Upper lobe of right lung (tissue), 1 donor: ENCODE measurements around the gene GMNC. TPM values are rescaled to one million over a fixed set of nuclear protein-coding genes. Genes with fewer than 3 reads are reported as not detected.

Source experiments
- ATAC-seq: fragments of 200-7000 bp; cut with Tn5 transposase; one replicate; pipeline ENCODE4 v1.9.1; 2020; ENCODE audit warnings: mild to moderate bottlenecking, moderate library complexity
- DNase-seq: peaks from one replicate; pipeline ENCODE4 v3.0.0-alpha.2; 2020
- H3K27ac ChIP-seq: fragments of 200-600 bp; one replicate; pipeline ENCODE4 v1.8.0; 2022
- H3K27me3 ChIP-seq: fragments of 200-600 bp; one replicate; pipeline ENCODE4 v1.8.0; 2022; ENCODE audit warnings: mild to moderate bottlenecking
- H3K36me3 ChIP-seq: fragments of 200-600 bp; one replicate; pipeline ENCODE4 v1.8.0; 2022
- H3K4me1 ChIP-seq: fragments of 200-600 bp; one replicate; pipeline ENCODE4 v1.8.0; 2022
- H3K4me3 ChIP-seq: fragments of 200-600 bp; one replicate; pipeline ENCODE4 v1.8.0; 2022; ENCODE audit warnings: mild to moderate bottlenecking
- H3K9me3 ChIP-seq: fragments of 200-600 bp; one replicate; pipeline ENCODE4 v1.8.0; 2022
- intact Hi-C: fragments of 100-400 bp; cut with DNase I; formaldehyde crosslinking; loops from one replicate; pipeline ENCODE4 v1.11.0; 2022
- total RNA-seq: library from RNA; stranded (reverse); fragmentation: NEBNext Ultra II Directional; extraction: Animal tissue kit (Norgen Biotek cat#: 25700); gene quantifications from one replicate; pipeline ENCODE4 v1.2.1, GENCODE V29; 2021
- TF ChIP-seq, protein P1 (sequence below): fragments of 200-600 bp; IDR thresholded peaks from one replicate; pipeline ENCODE4 v1.8.0; 2022; ENCODE audit warnings: antibody characterized with exemption
- donor health status: DM: no; HTN: yes; CAD: no; lungs with severe emphysema.

GMNC gene
- total RNA-seq, 1 donor from 2014 or later, result not detected

DNA sequence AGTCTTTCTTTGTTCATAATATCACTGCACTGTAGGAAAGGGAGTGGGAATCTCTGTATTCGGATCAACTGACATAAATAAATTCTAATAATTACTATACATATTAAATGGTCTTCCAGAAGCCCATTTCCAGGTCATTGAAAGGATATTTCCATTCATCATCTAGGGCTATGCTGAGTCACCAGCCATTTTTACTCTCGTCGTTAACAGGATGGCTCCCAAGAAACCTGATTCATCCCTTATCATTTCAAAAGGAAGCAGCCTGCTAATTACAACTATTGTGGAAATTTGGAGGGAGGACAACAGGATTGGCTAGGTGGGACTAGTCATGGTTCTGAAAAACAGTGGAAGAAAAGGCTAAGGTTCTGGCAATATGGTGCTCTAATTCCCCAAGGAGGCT, 13.6 kb downstream of the GMNC start:
- no peaks in the 10 kb centered on the region for H3K27me3 ChIP-seq
- H3K36me3 ChIP-seq, result no peaks in the 10 kb centered on the region
- H3K27ac ChIP-seq, result no peak overlapping the region
- H3K9me3 ChIP-seq, result no peaks in the 10 kb centered on the region
- intact Hi-C loops, result no loop called here
- DNase-seq (no peak), ATAC-seq (no peak)
- TF ChIP-seq, protein P1, sequence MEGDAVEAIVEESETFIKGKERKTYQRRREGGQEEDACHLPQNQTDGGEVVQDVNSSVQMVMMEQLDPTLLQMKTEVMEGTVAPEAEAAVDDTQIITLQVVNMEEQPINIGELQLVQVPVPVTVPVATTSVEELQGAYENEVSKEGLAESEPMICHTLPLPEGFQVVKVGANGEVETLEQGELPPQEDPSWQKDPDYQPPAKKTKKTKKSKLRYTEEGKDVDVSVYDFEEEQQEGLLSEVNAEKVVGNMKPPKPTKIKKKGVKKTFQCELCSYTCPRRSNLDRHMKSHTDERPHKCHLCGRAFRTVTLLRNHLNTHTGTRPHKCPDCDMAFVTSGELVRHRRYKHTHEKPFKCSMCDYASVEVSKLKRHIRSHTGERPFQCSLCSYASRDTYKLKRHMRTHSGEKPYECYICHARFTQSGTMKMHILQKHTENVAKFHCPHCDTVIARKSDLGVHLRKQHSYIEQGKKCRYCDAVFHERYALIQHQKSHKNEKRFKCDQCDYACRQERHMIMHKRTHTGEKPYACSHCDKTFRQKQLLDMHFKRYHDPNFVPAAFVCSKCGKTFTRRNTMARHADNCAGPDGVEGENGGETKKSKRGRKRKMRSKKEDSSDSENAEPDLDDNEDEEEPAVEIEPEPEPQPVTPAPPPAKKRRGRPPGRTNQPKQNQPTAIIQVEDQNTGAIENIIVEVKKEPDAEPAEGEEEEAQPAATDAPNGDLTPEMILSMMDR, result no peak
- H3K4me3 ChIP-seq, result no peak overlapping the region
- no peaks in the 10 kb centered on the region for H3K4me1 ChIP-seq

DNA sequence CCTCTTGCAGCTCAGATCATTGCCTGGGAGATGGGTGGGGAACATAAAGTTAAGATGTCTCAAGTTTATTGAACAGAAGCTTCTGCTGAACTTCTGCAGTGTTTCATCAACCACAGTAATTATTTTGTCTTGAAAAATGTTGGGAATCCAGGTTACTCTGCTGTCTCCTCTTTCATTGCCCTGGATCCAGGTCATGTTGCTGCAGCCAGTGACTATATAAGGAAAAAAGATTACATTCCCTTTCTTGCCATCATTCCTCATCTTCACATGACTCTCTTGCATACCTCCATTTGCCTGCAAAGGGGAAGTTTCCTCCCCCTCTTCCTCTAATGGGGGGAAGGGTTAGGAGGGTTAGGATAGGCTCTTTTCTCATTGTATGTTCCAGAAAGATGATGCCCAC, 15.1 kb downstream of the GMNC start:
- no peak for DNase-seq
- Histone ChIP-seq H3K27me3 (no peaks in the 10 kb centered on the region), H3K27ac (no peak overlapping the region), H3K9me3 (no peaks in the 10 kb centered on the region), H3K4me3 (no peak overlapping the region), H3K36me3 (no peaks in the 10 kb centered on the region), H3K4me1 (no peaks in the 10 kb centered on the region)
- TF ChIP-seq, protein P1, result no peak
- ATAC-seq, result no peak
- intact Hi-C loops, result no loop called here

DNA sequence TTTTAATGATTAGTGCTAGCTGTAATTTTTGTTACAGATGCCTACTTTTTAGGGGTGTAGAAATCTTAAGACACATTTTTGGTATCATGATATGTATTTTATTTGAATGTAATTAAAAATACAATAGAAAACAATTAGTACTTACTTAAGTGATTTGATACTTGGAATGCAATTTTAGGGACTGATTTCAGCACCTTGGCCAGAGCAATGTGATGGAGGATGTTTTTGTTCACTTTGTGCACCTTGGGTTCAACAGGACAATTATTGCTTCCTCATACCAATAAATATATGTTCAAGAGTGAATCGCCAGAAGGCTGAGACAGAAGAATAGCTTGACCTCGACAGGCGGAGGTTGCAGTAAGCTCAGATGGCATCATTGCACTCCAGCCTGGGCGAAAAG, 22.3 kb downstream of the GMNC start:
- DNase-seq (no peak), ATAC-seq (no peak)
- Histone ChIP-seq H3K9me3 (no peaks in the 10 kb centered on the region), H3K4me1 (no peaks in the 10 kb centered on the region), H3K36me3 (no peaks in the 10 kb centered on the region), H3K27ac (no peak overlapping the region), H3K27me3 (no peaks in the 10 kb centered on the region), H3K4me3 (no peak overlapping the region)
- TF ChIP-seq, protein P1, result no peak
- intact Hi-C loops, result no loop called here

DNA sequence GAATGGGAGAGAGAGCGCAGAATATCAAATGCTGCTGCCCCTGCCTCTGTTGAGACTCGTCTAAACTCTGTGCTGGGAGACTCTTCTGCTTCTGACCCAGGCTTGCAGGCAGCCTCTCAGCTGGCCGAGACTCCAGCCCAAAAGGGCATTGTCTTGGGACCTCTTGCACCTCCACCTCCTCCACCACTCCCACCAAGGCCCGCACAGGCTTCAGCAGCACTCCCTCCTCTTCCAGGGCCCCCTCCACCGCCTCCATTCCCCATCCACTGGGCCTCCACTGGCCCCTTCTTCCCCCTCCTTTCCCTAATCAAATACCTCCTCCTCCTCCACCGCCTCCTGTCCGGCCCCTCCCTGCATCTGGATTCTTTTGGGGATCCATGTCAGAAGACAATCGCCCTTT, 31.3 kb downstream of the GMNC start:
- TF ChIP-seq, protein P1, result no peak
- ATAC-seq, result no peak
- H3K9me3 ChIP-seq, result no peaks in the 10 kb centered on the region
- no peak overlapping the region for H3K27ac ChIP-seq
- H3K27me3 ChIP-seq, result no peaks in the 10 kb centered on the region
- H3K36me3 ChIP-seq, result no peaks in the 10 kb centered on the region
- intact Hi-C loops, result no loop called here
- no peak overlapping the region for H3K4me3 ChIP-seq
- H3K4me1 ChIP-seq, result no peaks in the 10 kb centered on the region
- DNase-seq, result no peak

DNA sequence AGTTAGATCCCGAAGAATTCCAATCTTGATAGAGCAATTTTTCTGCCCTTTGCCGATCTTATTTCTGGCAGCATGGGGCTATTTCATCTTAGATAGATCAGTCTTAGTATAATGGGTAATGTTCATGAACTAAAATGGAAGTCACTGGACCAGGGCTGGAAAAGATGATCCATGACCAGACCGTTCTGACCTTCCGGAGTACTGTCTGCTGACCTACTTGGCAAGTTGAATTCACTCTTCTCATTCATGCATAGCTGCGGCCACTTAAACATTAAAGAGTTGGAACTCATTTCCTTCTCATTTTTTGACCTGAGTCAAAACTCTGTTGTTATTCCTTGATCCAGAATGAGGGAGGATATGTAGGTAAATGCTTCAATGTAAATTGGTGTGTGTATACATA, 32.5 kb downstream of the GMNC start:
- TF ChIP-seq, protein P1, result no peak
- ATAC-seq (no peak), DNase-seq (no peak)
- Histone ChIP-seq H3K36me3 (no peaks in the 10 kb centered on the region), H3K9me3 (no peaks in the 10 kb centered on the region), H3K4me1 (no peaks in the 10 kb centered on the region), H3K27me3 (no peaks in the 10 kb centered on the region), H3K4me3 (no peak overlapping the region), H3K27ac (no peak overlapping the region)
- intact Hi-C loops, result no loop called here

DNA sequence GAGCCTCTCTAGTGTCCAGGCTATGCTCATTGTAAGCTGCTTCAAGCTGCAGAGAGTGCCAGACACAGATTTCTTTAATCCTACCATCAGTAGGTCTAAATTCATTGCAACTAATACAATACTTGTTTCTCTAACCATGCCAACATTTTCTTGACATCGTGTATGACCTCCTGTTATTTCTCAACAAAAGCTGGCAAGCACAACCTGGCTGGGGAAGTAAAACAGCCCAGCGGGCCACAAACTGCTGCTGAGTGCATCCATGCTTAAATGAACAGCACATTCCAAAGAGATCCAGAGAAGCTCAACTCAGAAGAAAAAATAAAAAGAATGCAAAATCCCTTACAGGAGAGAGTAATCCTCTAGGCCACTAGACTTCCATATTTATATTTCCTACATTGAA, 36.5 kb downstream of the GMNC start:
- H3K9me3 ChIP-seq, result no peaks in the 10 kb centered on the region
- no peaks in the 10 kb centered on the region for H3K4me1 ChIP-seq
- intact Hi-C loops, result no loop called here
- H3K27ac ChIP-seq, result no peak overlapping the region
- ATAC-seq (no peak), DNase-seq (no peak)
- no peaks in the 10 kb centered on the region for H3K36me3 ChIP-seq
- H3K4me3 ChIP-seq, result no peak overlapping the region
- H3K27me3 ChIP-seq, result no peaks in the 10 kb centered on the region
- TF ChIP-seq, protein P1, result no peak
